GM20000 (cell line): ENCODE results near the gene SNUPN.

ENCODE experiments used
- DNase-seq: peaks from one replicate; pipeline ENCODE4 v3.0.0; 2012; ENCODE audit warnings: low spot score
- CTCF ChIP-seq: IDR thresholded peaks from 2 replicates; pipeline ENCODE4 v1.5.1; 2012; ENCODE audit warnings: mild to moderate bottlenecking, control low read depth; ENCODE audit errors: extremely low read depth, missing control alignments

Gene SNUPN

GRCh38 chr15:75659928-75660645 lies 34.6 kb upstream of the SNUPN start:
- DNase-seq, result no peak
- no peak for TF ChIP-seq CTCF

- DNase-seq, result no peak
- no peak for TF ChIP-seq CTCF
These were observed 33.7 kb upstream of the SNUPN start for GRCh38 chr15:75659141-75659771.

GRCh38 chr15:75656813-75657212 lies 31.3 kb upstream of the SNUPN start:
- no peak for DNase-seq
- TF ChIP-seq CTCF, result no peak

- no peak for TF ChIP-seq CTCF
- no peak for DNase-seq
These were observed 30.8 kb upstream of the SNUPN start for GRCh38 chr15:75656331-75656730.

GRCh38 chr15:75655931-75656330 lies 30.4 kb upstream of the SNUPN start:
- TF ChIP-seq CTCF, result no peak
- DNase-seq, result no peak

- DNase-seq, result no peak
- no peak for TF ChIP-seq CTCF
These were observed 28.8 kb upstream of the SNUPN start for GRCh38 chr15:75654201-75654907.

GRCh38 chr15:75653347-75653913 lies 27.9 kb upstream of the SNUPN start:
- DNase-seq, result no peak
- no peak for TF ChIP-seq CTCF
